ENCODE data around the gene PRPS1.
"Not testable (repeated sequence)": the region's sequence is repeated elsewhere in the genome, so short reads cannot be mapped to it uniquely, and the experiment has no call there.

Gene PRPS1

GRCh38 chrX:107658660-107659059 lies 30.4 kb downstream of the PRPS1 start:
- Histone ChIP-seq H3K9me3 (no peaks in the 10 kb centered on the region), H3K4me2 (no peak overlapping the region), H3K9ac (no peak overlapping the region), H3K4me3 (no peak overlapping the region), H3K27me3 (peaks cover 67% of the 10 kb centered on the region), H3K4me1 (peaks cover 11% of the 10 kb centered on the region), H4K20me1 (peaks cover 29% of the 10 kb centered on the region; the same call in 1 of the 2 replicates), H3K27ac (no peak overlapping the region), H3K36me3 (no peaks in the 10 kb centered on the region)
- TF ChIP-seq Cebpa-rat (IDR thresholded peaks at IDR 0.05) = no peak

- no peaks in the 10 kb centered on the region for H3K36me3 ChIP-seq
- TF ChIP-seq Cebpa-rat (IDR thresholded peaks at IDR 0.05) = no peak
These were observed 31.0 kb downstream of the PRPS1 start for GRCh38 chrX:107659286-107659685.

GRCh38 chrX:107659768-107660167 lies 31.5 kb downstream of the PRPS1 start:
- Histone ChIP-seq H4K20me1 (peaks cover 29% of the 10 kb centered on the region; the same call in 1 of the 2 replicates), H3K4me3 (no peak overlapping the region), H3K4me1 (peaks cover 9% of the 10 kb centered on the region), H3K36me3 (no peaks in the 10 kb centered on the region), H3K9ac (no peak overlapping the region), H3K27me3 (peaks cover 75% of the 10 kb centered on the region), H3K27ac (no peak overlapping the region), H3K4me2 (no peak overlapping the region), H3K9me3 (no peaks in the 10 kb centered on the region)
- TF ChIP-seq Cebpa-rat (IDR thresholded peaks at IDR 0.05) = no peak

More at GRCh38 chrX:107659286-107659685, 31.0 kb downstream of the PRPS1 start:
- peaks cover 11% of the 10 kb centered on the region for H3K4me1 ChIP-seq
- no peaks in the 10 kb centered on the region for H3K9me3 ChIP-seq
- H4K20me1 ChIP-seq = peaks cover 29% of the 10 kb centered on the region; the same call in 1 of the 2 replicates
- no peak overlapping the region for H3K4me3 ChIP-seq
- no peak overlapping the region for H3K4me2 ChIP-seq
- H3K27me3 ChIP-seq = peaks cover 73% of the 10 kb centered on the region
- H3K27ac ChIP-seq = no peak overlapping the region
- no peak overlapping the region for H3K9ac ChIP-seq

GRCh38 chrX:107662145-107662544 lies 33.8 kb downstream of the PRPS1 start:
- Histone ChIP-seq H4K20me1 (peaks cover 20% of the 10 kb centered on the region; the same call in 1 of the 2 replicates), H3K27me3 (peaks cover 65% of the 10 kb centered on the region), H3K9ac (no peak overlapping the region), H3K36me3 (no peaks in the 10 kb centered on the region), H3K4me1 (peaks cover 6% of the 10 kb centered on the region), H3K9me3 (no peaks in the 10 kb centered on the region), H3K27ac (no peak overlapping the region), H3K4me2 (no peak overlapping the region), H3K4me3 (no peak overlapping the region)
- no peak for TF ChIP-seq Cebpa-rat (IDR thresholded peaks at IDR 0.05)

- no peak for TF ChIP-seq Cebpa-rat (IDR thresholded peaks at IDR 0.05)
- Histone ChIP-seq H3K4me1 (peaks cover 6% of the 10 kb centered on the region), H3K4me3 (no peak overlapping the region), H3K27me3 (peaks cover 63% of the 10 kb centered on the region), H3K27ac (no peak overlapping the region), H3K9ac (no peak overlapping the region), H3K36me3 (no peaks in the 10 kb centered on the region), H3K4me2 (no peak overlapping the region), H4K20me1 (peaks cover 13% of the 10 kb centered on the region; the same call in 1 of the 2 replicates), H3K9me3 (no peaks in the 10 kb centered on the region)
These were observed 34.5 kb downstream of the PRPS1 start for GRCh38 chrX:107662824-107663223.

- no peak overlapping the region for H3K27ac ChIP-seq
- H3K9me3 ChIP-seq = no peaks in the 10 kb centered on the region
- H3K9ac ChIP-seq = no peak overlapping the region
- H3K36me3 ChIP-seq = no peaks in the 10 kb centered on the region
- H3K4me3 ChIP-seq = no peak overlapping the region
- H4K20me1 ChIP-seq = 0 out of 2 replicates have a peak, but pooled peaks cover 5% of the 10 kb centered on the region
- peaks cover 73% of the 10 kb centered on the region for H3K27me3 ChIP-seq
- H3K4me2 ChIP-seq = no peak overlapping the region
- TF ChIP-seq Cebpa-rat (IDR thresholded peaks at IDR 0.05) = no peak
- H3K4me1 ChIP-seq = peaks cover 5% of the 10 kb centered on the region
These were observed 38.6 kb downstream of the PRPS1 start for GRCh38 chrX:107666931-107667330.

GRCh38 chrX:107667426-107667825 lies 39.1 kb downstream of the PRPS1 start:
- no peak overlapping the region for H3K4me2 ChIP-seq
- no peak overlapping the region for H3K9ac ChIP-seq
- H3K4me1 ChIP-seq = peaks cover 3% of the 10 kb centered on the region
- H3K36me3 ChIP-seq = no peaks in the 10 kb centered on the region
- no peak overlapping the region for H3K27ac ChIP-seq
- H4K20me1 ChIP-seq = peaks cover 5% of the 10 kb centered on the region; the same call in 1 of the 2 replicates
- no peaks in the 10 kb centered on the region for H3K9me3 ChIP-seq
- H3K27me3 ChIP-seq = peaks cover 68% of the 10 kb centered on the region
- no peak overlapping the region for H3K4me3 ChIP-seq
- no peak for TF ChIP-seq Cebpa-rat (IDR thresholded peaks at IDR 0.05)

GRCh38 chrX:107668710-107669109 lies 40.4 kb downstream of the PRPS1 start:
- not testable (repeated sequence) for H3K36me3 ChIP-seq, H3K27ac ChIP-seq, H3K9me3 ChIP-seq, H3K4me3 ChIP-seq, H3K9ac ChIP-seq, H3K4me2 ChIP-seq
- peaks cover 16% of the 10 kb centered on the region for H3K4me1 ChIP-seq
- H3K27me3 ChIP-seq = peaks cover 69% of the 10 kb centered on the region
- peaks cover 18% of the 10 kb centered on the region for H4K20me1 ChIP-seq

GRCh38 chrX:107669261-107669660 lies 41.0 kb downstream of the PRPS1 start:
- H3K27ac ChIP-seq = no peak overlapping the region
- no peaks in the 10 kb centered on the region for H3K36me3 ChIP-seq
- H3K4me1 ChIP-seq = peaks cover 19% of the 10 kb centered on the region
- H4K20me1 ChIP-seq = peaks cover 22% of the 10 kb centered on the region
- no peak overlapping the region for H3K4me2 ChIP-seq
- no peaks in the 10 kb centered on the region for H3K9me3 ChIP-seq
- H3K9ac ChIP-seq = no peak overlapping the region
- H3K27me3 ChIP-seq = peaks cover 69% of the 10 kb centered on the region
- no peak overlapping the region for H3K4me3 ChIP-seq
- no peak for TF ChIP-seq Cebpa-rat (IDR thresholded peaks at IDR 0.05)

- no peak overlapping the region for H3K4me2 ChIP-seq
- H3K36me3 ChIP-seq = no peaks in the 10 kb centered on the region
- H3K27me3 ChIP-seq = peaks cover 75% of the 10 kb centered on the region
- TF ChIP-seq Cebpa-rat (IDR thresholded peaks at IDR 0.05) = no peak
- H3K9ac ChIP-seq = no peak overlapping the region
- peaks cover 30% of the 10 kb centered on the region for H4K20me1 ChIP-seq
- H3K27ac ChIP-seq = no peak overlapping the region
- no peaks in the 10 kb centered on the region for H3K9me3 ChIP-seq
- H3K4me3 ChIP-seq = no peak overlapping the region
- peaks cover 27% of the 10 kb centered on the region for H3K4me1 ChIP-seq
These were observed 41.7 kb downstream of the PRPS1 start for GRCh38 chrX:107669885-107670628.

GRCh38 chrX:107671256-107671655 lies 42.9 kb downstream of the PRPS1 start:
- Histone ChIP-seq H4K20me1 (peaks cover 41% of the 10 kb centered on the region), H3K27me3 (peaks cover 86% of the 10 kb centered on the region), H3K4me1 (peaks cover 39% of the 10 kb centered on the region)
- H3K9ac ChIP-seq, H3K4me2 ChIP-seq, H3K4me3 ChIP-seq, H3K36me3 ChIP-seq, H3K9me3 ChIP-seq, H3K27ac ChIP-seq: not testable (repeated sequence)

Measured in BLaER1 (cell line).